ENCODE measurements around the gene FOXK1. TPM values are rescaled to one million over a fixed set of nuclear protein-coding genes. Genes with fewer than 3 reads are reported as not detected.
A peak's percentile ranks its signal among the peaks of the same experiment; 100 is the strongest.

The FOXK1 gene
- total RNA-seq, 1 donor from 2014 or later, result 17.2 TPM

GRCh38 chr7:4726566-4726965 is 44.5 kb downstream of the FOXK1 start:
- Histone ChIP-seq H3K4me3 (ENCODE audit: low read length in 3 of 3) (no peak overlapping the region), H3K27ac (ENCODE audit: low read depth, low read length) (peak overlapping the region; percentile 92), H3K9me3 (ENCODE audit: control insufficient read depth in 3 of 3, low read length in 3 of 3) (no peaks in the 10 kb centered on the region)

GRCh38 chr7:4727914-4728705 is 46.0 kb downstream of the FOXK1 start:
- no peak overlapping the region for H3K4me3 ChIP-seq (ENCODE audit: low read length in 3 of 3)
- H3K4me1 ChIP-seq (ENCODE audit: control insufficient read depth in 3 of 3, insufficient read depth in 3 of 3, low read length in 3 of 3), result peaks cover 31 to 58% (median 45%) of the 10 kb centered on the region in 3 donors
- H3K36me3 ChIP-seq (ENCODE audit: control insufficient read depth in 3 of 3, insufficient read depth in 3 of 3, low read length in 3 of 3), result peaks cover 0 to 10% (median 7%) of the 10 kb centered on the region in 3 donors
- peak overlapping the region in 1 of 3 donors; percentile 16 for H3K9ac ChIP-seq (ENCODE audit: low read depth in 1 of 3, low read length in 3 of 3)
- peak overlapping the region; percentile 5 for H3K27ac ChIP-seq (ENCODE audit: low read depth, low read length)
- no peaks in the 10 kb centered on the region for H3K9me3 ChIP-seq (ENCODE audit: control insufficient read depth in 3 of 3, low read length in 3 of 3)
- no peaks in the 10 kb centered on the region for H3K27me3 ChIP-seq (ENCODE audit: control insufficient read depth in 3 of 3, insufficient read depth in 3 of 3, low read length in 3 of 3)

More at GRCh38 chr7:4726566-4726965, 44.5 kb downstream of the FOXK1 start:
- H3K27me3 ChIP-seq (ENCODE audit: control insufficient read depth in 3 of 3, insufficient read depth in 3 of 3, low read length in 3 of 3), result no peaks in the 10 kb centered on the region
- peaks cover 40 to 63% (median 56%) of the 10 kb centered on the region in 3 donors for H3K4me1 ChIP-seq (ENCODE audit: control insufficient read depth in 3 of 3, insufficient read depth in 3 of 3, low read length in 3 of 3)
- peaks cover 0 to 16% (median 7%) of the 10 kb centered on the region in 3 donors for H3K36me3 ChIP-seq (ENCODE audit: control insufficient read depth in 3 of 3, insufficient read depth in 3 of 3, low read length in 3 of 3)
- peak overlapping the region in 1 of 3 donors; percentile 94 for H3K9ac ChIP-seq (ENCODE audit: low read depth in 1 of 3, low read length in 3 of 3)

GRCh38 chr7:4729266-4729665 is 47.2 kb downstream of the FOXK1 start:
- Histone ChIP-seq H3K4me3 (ENCODE audit: low read length in 3 of 3) (no peak overlapping the region), H3K27ac (ENCODE audit: low read depth, low read length) (no peak overlapping the region), H3K36me3 (ENCODE audit: control insufficient read depth in 3 of 3, insufficient read depth in 3 of 3, low read length in 3 of 3) (peaks cover 0 to 10% (median 9%) of the 10 kb centered on the region in 3 donors), H3K27me3 (ENCODE audit: control insufficient read depth in 3 of 3, insufficient read depth in 3 of 3, low read length in 3 of 3) (no peaks in the 10 kb centered on the region), H3K9me3 (ENCODE audit: control insufficient read depth in 3 of 3, low read length in 3 of 3) (peaks cover 0 to 3% (median 0%) of the 10 kb centered on the region in 3 donors), H3K9ac (ENCODE audit: low read depth in 1 of 3, low read length in 3 of 3) (no peak overlapping the region), H3K4me1 (ENCODE audit: control insufficient read depth in 3 of 3, insufficient read depth in 3 of 3, low read length in 3 of 3) (peaks cover 22 to 56% (median 45%) of the 10 kb centered on the region in 3 donors)

GRCh38 chr7:4730276-4730675 is 48.2 kb downstream of the FOXK1 start:
- Histone ChIP-seq H3K9me3 (ENCODE audit: control insufficient read depth in 3 of 3, low read length in 3 of 3) (peaks cover 0 to 3% (median 0%) of the 10 kb centered on the region in 3 donors), H3K4me1 (ENCODE audit: control insufficient read depth in 3 of 3, insufficient read depth in 3 of 3, low read length in 3 of 3) (peaks cover 24 to 54% (median 44%) of the 10 kb centered on the region in 3 donors), H3K9ac (ENCODE audit: low read depth in 1 of 3, low read length in 3 of 3) (no peak overlapping the region), H3K27me3 (ENCODE audit: control insufficient read depth in 3 of 3, insufficient read depth in 3 of 3, low read length in 3 of 3) (no peaks in the 10 kb centered on the region), H3K4me3 (ENCODE audit: low read length in 3 of 3) (no peak overlapping the region), H3K36me3 (ENCODE audit: control insufficient read depth in 3 of 3, insufficient read depth in 3 of 3, low read length in 3 of 3) (peaks cover 0 to 10% (median 9%) of the 10 kb centered on the region in 3 donors), H3K27ac (ENCODE audit: low read depth, low read length) (no peak overlapping the region)

- Histone ChIP-seq H3K4me1 (ENCODE audit: control insufficient read depth in 3 of 3, insufficient read depth in 3 of 3, low read length in 3 of 3) (peaks cover 21 to 54% (median 45%) of the 10 kb centered on the region in 3 donors), H3K36me3 (ENCODE audit: control insufficient read depth in 3 of 3, insufficient read depth in 3 of 3, low read length in 3 of 3) (peaks cover 0 to 10% (median 9%) of the 10 kb centered on the region in 3 donors), H3K9me3 (ENCODE audit: control insufficient read depth in 3 of 3, low read length in 3 of 3) (peaks cover 0 to 3% (median 0%) of the 10 kb centered on the region in 3 donors), H3K9ac (ENCODE audit: low read depth in 1 of 3, low read length in 3 of 3) (no peak overlapping the region), H3K27ac (ENCODE audit: low read depth, low read length) (no peak overlapping the region), H3K4me3 (ENCODE audit: low read length in 3 of 3) (no peak overlapping the region), H3K27me3 (ENCODE audit: control insufficient read depth in 3 of 3, insufficient read depth in 3 of 3, low read length in 3 of 3) (no peaks in the 10 kb centered on the region)
These were observed 48.9 kb downstream of the FOXK1 start for GRCh38 chr7:4730971-4731370.

- Histone ChIP-seq H3K27me3 (ENCODE audit: control insufficient read depth in 3 of 3, insufficient read depth in 3 of 3, low read length in 3 of 3) (no peaks in the 10 kb centered on the region), H3K9ac (ENCODE audit: low read depth in 1 of 3, low read length in 3 of 3) (no peak overlapping the region), H3K27ac (ENCODE audit: low read depth, low read length) (no peak overlapping the region), H3K9me3 (ENCODE audit: control insufficient read depth in 3 of 3, low read length in 3 of 3) (peaks cover 0 to 3% (median 0%) of the 10 kb centered on the region in 3 donors), H3K4me1 (ENCODE audit: control insufficient read depth in 3 of 3, insufficient read depth in 3 of 3, low read length in 3 of 3) (peaks cover 18 to 53% (median 40%) of the 10 kb centered on the region in 3 donors), H3K4me3 (ENCODE audit: low read length in 3 of 3) (no peak overlapping the region), H3K36me3 (ENCODE audit: control insufficient read depth in 3 of 3, insufficient read depth in 3 of 3, low read length in 3 of 3) (peaks cover 0 to 10% (median 9%) of the 10 kb centered on the region in 3 donors)
These were observed 49.7 kb downstream of the FOXK1 start for GRCh38 chr7:4731803-4732202.

- no peaks in the 10 kb centered on the region for H3K27me3 ChIP-seq (ENCODE audit: control insufficient read depth in 3 of 3, insufficient read depth in 3 of 3, low read length in 3 of 3)
- peaks cover 0 to 3% (median 0%) of the 10 kb centered on the region in 3 donors for H3K9me3 ChIP-seq (ENCODE audit: control insufficient read depth in 3 of 3, low read length in 3 of 3)
- H3K4me1 ChIP-seq (ENCODE audit: control insufficient read depth in 3 of 3, insufficient read depth in 3 of 3, low read length in 3 of 3), result peaks cover 30 to 60% (median 47%) of the 10 kb centered on the region in 3 donors
- H3K27ac ChIP-seq (ENCODE audit: low read depth, low read length), result peak overlapping the region; percentile 87
- peak overlapping the region in 1 of 3 donors; percentile 9 for H3K4me3 ChIP-seq (ENCODE audit: low read length in 3 of 3)
- H3K9ac ChIP-seq (ENCODE audit: low read depth in 1 of 3, low read length in 3 of 3), result peak overlapping the region in 2 of 3 donors; percentile 61 to 81
- peaks cover 4 to 6% (median 4%) of the 10 kb centered on the region in 3 donors for H3K36me3 ChIP-seq (ENCODE audit: control insufficient read depth in 3 of 3, insufficient read depth in 3 of 3, low read length in 3 of 3)
These were observed 51.9 kb downstream of the FOXK1 start for GRCh38 chr7:4733936-4734528.

- H3K4me3 ChIP-seq (ENCODE audit: low read length in 3 of 3), result peak overlapping the region in 2 of 3 donors; percentile 9 to 67
- no peaks in the 10 kb centered on the region for H3K27me3 ChIP-seq (ENCODE audit: control insufficient read depth in 3 of 3, insufficient read depth in 3 of 3, low read length in 3 of 3)
- peaks cover 0 to 3% (median 0%) of the 10 kb centered on the region in 3 donors for H3K9me3 ChIP-seq (ENCODE audit: control insufficient read depth in 3 of 3, low read length in 3 of 3)
- peaks cover 37 to 66% (median 53%) of the 10 kb centered on the region in 3 donors for H3K4me1 ChIP-seq (ENCODE audit: control insufficient read depth in 3 of 3, insufficient read depth in 3 of 3, low read length in 3 of 3)
- H3K27ac ChIP-seq (ENCODE audit: low read depth, low read length), result peak overlapping the region; percentile 87
- H3K9ac ChIP-seq (ENCODE audit: low read depth in 1 of 3, low read length in 3 of 3), result peak overlapping the region; percentile 33 to 81 (median 61)
- peaks cover 4 to 6% (median 4%) of the 10 kb centered on the region in 3 donors for H3K36me3 ChIP-seq (ENCODE audit: control insufficient read depth in 3 of 3, insufficient read depth in 3 of 3, low read length in 3 of 3)
These were observed 52.7 kb downstream of the FOXK1 start for GRCh38 chr7:4734587-4735345.

- Histone ChIP-seq H3K9me3 (ENCODE audit: control insufficient read depth in 3 of 3, low read length in 3 of 3) (peaks cover 0 to 3% (median 0%) of the 10 kb centered on the region in 3 donors), H3K36me3 (ENCODE audit: control insufficient read depth in 3 of 3, insufficient read depth in 3 of 3, low read length in 3 of 3) (peaks cover 9 to 12% (median 11%) of the 10 kb centered on the region in 3 donors), H3K27me3 (ENCODE audit: control insufficient read depth in 3 of 3, insufficient read depth in 3 of 3, low read length in 3 of 3) (no peaks in the 10 kb centered on the region), H3K4me1 (ENCODE audit: control insufficient read depth in 3 of 3, insufficient read depth in 3 of 3, low read length in 3 of 3) (peaks cover 40 to 66% (median 52%) of the 10 kb centered on the region in 3 donors), H3K4me3 (ENCODE audit: low read length in 3 of 3) (no peak overlapping the region), H3K27ac (ENCODE audit: low read depth, low read length) (no peak overlapping the region), H3K9ac (ENCODE audit: low read depth in 1 of 3, low read length in 3 of 3) (no peak overlapping the region)
These were observed 55.2 kb downstream of the FOXK1 start for GRCh38 chr7:4737300-4737699.

Measured in skeletal muscle tissue (tissue), 4 donors.